Measurements from ENCODE around the gene AJAP1.

DNA sequence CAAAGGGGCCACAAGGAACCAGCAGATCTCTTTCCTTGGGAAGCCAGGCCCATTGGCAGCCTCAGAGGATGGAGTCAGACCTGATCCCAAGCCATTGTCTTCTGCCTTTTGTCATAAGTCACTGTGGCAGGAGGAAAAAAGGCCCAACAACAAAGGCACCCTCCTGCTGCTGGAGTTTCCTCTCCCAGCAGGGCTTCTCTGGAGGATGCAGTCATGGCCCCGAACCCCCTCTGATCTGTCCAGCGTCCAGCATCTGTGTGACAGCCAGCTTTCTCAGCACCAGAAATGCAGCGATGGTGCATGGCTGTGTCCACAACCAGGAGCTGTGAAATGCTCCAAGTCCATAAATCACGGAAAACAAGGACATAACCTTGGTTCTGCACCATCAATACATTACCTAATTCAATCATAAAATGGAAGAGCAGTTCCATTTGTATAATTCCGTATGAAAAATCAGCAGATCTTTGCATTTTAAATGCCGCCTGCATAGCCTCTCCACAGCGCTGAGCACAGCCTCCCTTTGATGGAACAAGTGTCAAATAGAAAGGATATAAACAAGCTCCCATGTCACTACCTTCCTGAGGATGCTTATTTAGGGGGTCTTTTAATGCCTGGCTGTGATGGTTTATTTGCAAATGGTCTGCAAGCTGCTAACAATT, 30.6 kb downstream of the AJAP1 start:
- no peak for TF ChIP-seq ZNF382 (CRISPR knock-in tag; IDR thresholded peaks at IDR 0.05; ENCODE audit: borderline replicate concordance)
- TF ChIP-seq EP300 (IDR thresholded peaks at IDR 0.05; ENCODE audit: low read depth in 2 of 2, low read length in 2 of 2): no peak
- no peak for TF ChIP-seq EP300 (CRISPR knock-in tag; IDR thresholded peaks at IDR 0.05; ENCODE audit: borderline replicate concordance)
- no peak for TF ChIP-seq RBM39 (IDR thresholded peaks at IDR 0.05; ENCODE audit: low read depth, low read length, poor library complexity, severe bottlenecking)
- TF ChIP-seq EZH2 (conservative IDR thresholded peaks at IDR 0.05; ENCODE audit: low read depth, low read length): no peak
